GM23338 (cell line): ENCODE measurements around the gene SLC35D2. TPM values are rescaled to one million over a fixed set of nuclear protein-coding genes. Genes with fewer than 3 reads are reported as not detected.

Experiments
- ATAC-seq: fragments of 200-7000 bp; cut with Tn5 transposase; 3 replicates; pipeline ENCODE4 v1.9.1; 2020
- DNase-seq: peaks from one replicate; pipeline ENCODE4 v3.0.0-alpha.2; 2015; ENCODE audit warnings: low spot score
- H2AFZ ChIP-seq: fragments of 200-600 bp; sonication (generic); 2 replicates; pipeline ENCODE4 v1.8.0; 2016; ENCODE audit warnings: antibody characterized with exemption, mild to moderate bottlenecking, moderate library complexity
- H3F3A ChIP-seq: fragments of 200-600 bp; sonication (generic); replicated peaks from 2 replicates; pipeline ENCODE4 v1.8.0; 2017; ENCODE audit warnings: antibody characterized with exemption, mixed run types, low read depth
- H3K27ac ChIP-seq: fragments of 200-600 bp; sonication (generic); 2 replicates; pipeline ENCODE4 v1.6.1; 2016; ENCODE audit warnings: low read depth
- H3K27me3 ChIP-seq: fragments of 200-600 bp; sonication (generic); 2 replicates; pipeline ENCODE4 v1.8.0; 2016; ENCODE audit warnings: mild to moderate bottlenecking, mixed run types, moderate library complexity; ENCODE audit not compliant: insufficient read depth
- H3K36me3 ChIP-seq: fragments of 200-600 bp; sonication (generic); 2 replicates; pipeline ENCODE4 v1.8.0; 2016; ENCODE audit warnings: mild to moderate bottlenecking; ENCODE audit not compliant: insufficient read depth
- H3K4me1 ChIP-seq: fragments of 200-600 bp; sonication (generic); 2 replicates; pipeline ENCODE4 v1.8.0; 2016; ENCODE audit warnings: mild to moderate bottlenecking, moderate library complexity; ENCODE audit not compliant: insufficient read depth
- H3K4me2 ChIP-seq: fragments of 200-600 bp; sonication (generic); 2 replicates; pipeline ENCODE4 v1.7.1; 2017; ENCODE audit warnings: mixed run types
- H3K4me3 ChIP-seq: fragments of 200-600 bp; sonication (generic); 2 replicates; pipeline ENCODE4 v1.6.1; 2016; ENCODE audit warnings: mixed run types
- H3K79me2 ChIP-seq: fragments of 200-600 bp; sonication (generic); replicated peaks from 2 replicates; pipeline ENCODE4 v1.8.0; 2017; ENCODE audit warnings: mild to moderate bottlenecking; ENCODE audit not compliant: insufficient read depth
- H3K9me2 ChIP-seq: fragments of 200-600 bp; sonication (generic); 2 replicates; pipeline ENCODE4 v1.8.0; 2017; ENCODE audit not compliant: insufficient read depth
- H4K20me1 ChIP-seq: fragments of 200-600 bp; sonication (generic); replicated peaks from 2 replicates; pipeline ENCODE4 v1.8.0; 2017; ENCODE audit warnings: mild to moderate bottlenecking; ENCODE audit not compliant: insufficient read depth
- H3K27ac Mint-ChIP-seq: 2 replicates; pipeline ENCODE4 v1.8.0; 2020; ENCODE audit warnings: inconsistent platforms, mild to moderate bottlenecking, moderate library complexity, mixed read lengths
- H3K27me3 Mint-ChIP-seq: 3 replicates; pipeline ENCODE4 v1.8.0; 2022; ENCODE audit warnings: low read depth, mild to moderate bottlenecking, moderate library complexity, mixed read lengths, inconsistent platforms; ENCODE audit not compliant: insufficient read depth, poor library complexity
- H3K36me3 Mint-ChIP-seq: 3 replicates; pipeline ENCODE4 v1.8.0; 2021; ENCODE audit warnings: low read depth, mild to moderate bottlenecking, inconsistent platforms, moderate library complexity, mixed read lengths
- H3K4me1 Mint-ChIP-seq: 3 replicates; pipeline ENCODE4 v1.8.0; 2020; ENCODE audit warnings: mild to moderate bottlenecking, inconsistent platforms, mixed read lengths
- H3K4me3 Mint-ChIP-seq: 3 replicates; pipeline ENCODE4 v1.8.0; 2021; ENCODE audit warnings: moderate library complexity, mild to moderate bottlenecking, inconsistent platforms, mixed read lengths
- H3K9me3 Mint-ChIP-seq: 3 replicates; pipeline ENCODE4 v1.8.0; 2020; ENCODE audit warnings: moderate library complexity, mild to moderate bottlenecking, inconsistent platforms, mixed read lengths
- CTCF ChIP-seq, 2 experiments: fragments of 200-600 bp in 1 of 2; sonication (generic) in 1 of 2; conservative IDR thresholded peaks; 2 replicates each; pipeline versions ENCODE4 v1.5.1 to v1.6.1; 2016 to 2017; ENCODE audit warnings: antibody characterized with exemption in 2 of 2, low read depth in 2 of 2, mild to moderate bottlenecking in 2 of 2, moderate library complexity in 1 of 2
- ETS1 ChIP-seq: IDR thresholded peaks from 2 replicates; pipeline ENCODE4 v1.6.1; 2016; ENCODE audit warnings: antibody characterized with exemption
- EZH2phosphoT487 ChIP-seq: fragments of 200-600 bp; sonication (generic); IDR thresholded peaks from one replicate; pipeline ENCODE4 v1.8.1; 2018; ENCODE audit warnings: antibody characterized with exemption; ENCODE audit not compliant: unreplicated experiment
- JUNB ChIP-seq: IDR thresholded peaks from one replicate; pipeline ENCODE4 v1.6.1; 2016; ENCODE audit warnings: antibody characterized with exemption; ENCODE audit not compliant: unreplicated experiment
- NANOG ChIP-seq: IDR thresholded peaks from 2 replicates; pipeline ENCODE4 v1.6.1; 2016; ENCODE audit warnings: antibody characterized with exemption, borderline replicate concordance
- POLR2AphosphoS5 ChIP-seq: IDR thresholded peaks from 2 replicates; pipeline ENCODE4 v1.6.1; 2016; ENCODE audit warnings: antibody characterized with exemption, low read depth
- STAT1 ChIP-seq: IDR thresholded peaks from one replicate; pipeline ENCODE4 v1.6.1; 2016; ENCODE audit warnings: antibody characterized with exemption; ENCODE audit not compliant: unreplicated experiment
- ZNF114 ChIP-seq: fragments of 250-450 bp; sonication (Bioruptor Pico); IDR thresholded peaks from 2 replicates; pipeline ENCODE4 v1.5.0; 2020; ENCODE audit warnings: mild to moderate bottlenecking, moderate library complexity
- ZNF331 ChIP-seq: fragments of 250-450 bp; sonication (Bioruptor Pico); IDR thresholded peaks from 2 replicates; pipeline ENCODE4 v1.5.0; 2020; ENCODE audit warnings: low read depth, mild to moderate bottlenecking, moderate library complexity
- ZNF462 ChIP-seq: fragments of 250-450 bp; sonication (Bioruptor Pico); IDR thresholded peaks from 2 replicates; pipeline ENCODE4 v1.5.0; 2020; ENCODE audit warnings: mild to moderate bottlenecking, moderate library complexity
- polyA plus RNA-seq: library from polyadenylated mRNA; unstranded; fragments of >200 nt; fragmentation: Nextera tagmentation; extraction: Ambion mirVana; gene quantifications from 2 replicates; pipeline ENCODE4 v1.2.1, GENCODE V29; 2016
- total RNA-seq: library from RNA; depleted of rRNA; stranded (reverse); fragments of >200 nt; shearing (Covaris generic); gene quantifications from 2 replicates; pipeline ENCODE4 v1.2.3, GENCODE V29; 2014

The SLC35D2 gene
- total and polyA plus RNA-seq, 2 experiments from 2014 or later: 8.2 to 14.4 TPM

GRCh38 chr9:96388144-96388543, 4.6 kb upstream of the SLC35D2 start:
- TF ChIP-seq NANOG (no peak), CTCF (conservative IDR thresholded peaks at IDR 0.05; ENCODE audit: low read depth in 2 of 2) (no peak), POLR2AphosphoS5 (no peak), ZNF462 (no peak), ZNF331 (no peak), JUNB (no peak), ZNF114 (CRISPR knock-in tag) (no peak), EZH2phosphoT487 (no peak), ETS1 (no peak), STAT1 (no peak)
- Mint-ChIP-seq H3K27me3 (peaks cover 1% of the 10 kb centered on the region), H3K9me3 (no peaks in the 10 kb centered on the region), H3K27ac (no peak overlapping the region), H3K4me3 (no peak overlapping the region), H3K36me3 (peaks cover 50% of the 10 kb centered on the region), H3K4me1 (peaks cover 6% of the 10 kb centered on the region; the same call in 2 of the 3 replicates)
- Histone ChIP-seq H4K20me1 (no peaks in the 10 kb centered on the region), H3K9me2 (no peaks in the 10 kb centered on the region), H3F3A (peaks cover 3% of the 10 kb centered on the region; the same call in 1 of the 2 replicates), H3K79me2 (no peaks in the 10 kb centered on the region), H3K4me2 (no peak overlapping the region), H3K27me3 (no peaks in the 10 kb centered on the region), H3K27ac (no peak overlapping the region), H2AFZ (no peak overlapping the region), H3K36me3 (peaks cover 32% of the 10 kb centered on the region; the same call in 1 of the 2 replicates), H3K4me1 (peaks cover 7% of the 10 kb centered on the region; the same call in 1 of the 2 replicates), H3K4me3 (no peak overlapping the region)
- no peak for ATAC-seq
- DNase-seq: no peak
